ENCODE results near the gene BRIP1. TPM values are rescaled to one million over a fixed set of nuclear protein-coding genes. Genes with fewer than 3 reads are reported as not detected.

Gene BRIP1
- polyA plus RNA-seq, 1 of the 3 experiments (the other 2 are of a cell fraction): 2.0 TPM

DNA sequence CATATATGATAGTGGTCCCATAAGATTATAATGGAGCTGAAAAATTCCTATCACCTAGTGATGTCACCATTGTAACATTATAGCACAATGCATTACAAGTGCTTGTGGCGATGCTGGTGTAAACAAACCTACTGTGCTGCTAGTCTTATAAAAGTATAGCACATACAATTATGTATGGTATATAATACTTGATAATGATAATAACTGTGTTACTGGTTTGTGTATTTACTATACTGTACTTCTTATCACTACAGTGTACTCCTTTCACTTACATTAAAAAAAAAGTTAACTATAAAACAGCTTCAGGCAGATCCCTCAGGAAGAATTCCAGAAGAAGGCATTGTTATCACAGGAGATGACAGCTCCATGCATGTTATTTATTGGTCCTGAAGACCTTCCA is 150.3 kb downstream of the BRIP1 start (continued):
- TF ChIP-seq MXI1 (IDR thresholded peaks at IDR 0.05; ENCODE audit: low read depth, low read length) (no peak), NRF1 (IDR thresholded peaks at IDR 0.05; ENCODE audit: low read depth, low read length) (no peak), JUND (IDR thresholded peaks at IDR 0.05) (no peak)
- TF ChIP-seq, protein P1, sequence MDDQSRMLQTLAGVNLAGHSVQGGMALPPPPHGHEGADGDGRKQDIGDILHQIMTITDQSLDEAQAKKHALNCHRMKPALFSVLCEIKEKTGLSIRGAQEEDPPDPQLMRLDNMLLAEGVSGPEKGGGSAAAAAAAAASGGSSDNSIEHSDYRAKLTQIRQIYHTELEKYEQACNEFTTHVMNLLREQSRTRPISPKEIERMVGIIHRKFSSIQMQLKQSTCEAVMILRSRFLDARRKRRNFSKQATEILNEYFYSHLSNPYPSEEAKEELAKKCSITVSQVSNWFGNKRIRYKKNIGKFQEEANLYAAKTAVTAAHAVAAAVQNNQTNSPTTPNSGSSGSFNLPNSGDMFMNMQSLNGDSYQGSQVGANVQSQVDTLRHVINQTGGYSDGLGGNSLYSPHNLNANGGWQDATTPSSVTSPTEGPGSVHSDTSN (IDR thresholded peaks at IDR 0.05): no peak

DNA sequence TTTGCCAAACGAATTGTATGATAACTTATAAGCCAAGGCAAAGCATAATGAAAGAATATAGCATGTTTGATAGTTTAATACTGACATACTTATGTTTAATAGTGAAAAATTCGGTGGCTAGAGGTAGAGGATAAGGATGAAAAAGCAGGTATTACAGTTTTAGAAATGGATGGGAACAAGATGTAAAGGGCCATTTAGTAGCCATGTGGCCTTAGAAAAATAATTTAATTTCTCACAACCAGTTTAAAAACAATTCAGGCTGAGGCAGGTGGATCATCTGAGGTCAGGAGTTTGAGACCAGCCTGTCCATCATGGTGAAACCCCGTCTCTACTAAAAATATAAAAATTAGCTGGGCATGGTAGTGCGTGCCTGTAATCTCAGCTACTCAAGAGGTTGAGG is 152.8 kb downstream of the BRIP1 start:
- H3K4me1 ChIP-seq (ENCODE audit: control insufficient read depth in 1 of 2, insufficient read depth in 2 of 2, low read depth in 1 of 2, low read length in 1 of 2): no peaks in the 10 kb centered on the region
- H3K9me3 ChIP-seq: peaks cover 5% of the 10 kb centered on the region
- H3K9ac ChIP-seq: no peak overlapping the region
- no peak for TF ChIP-seq GATA2 (CRISPR knock-in tag; IDR thresholded peaks at IDR 0.05)
- TF ChIP-seq RCOR1 (IDR thresholded peaks at IDR 0.05; ENCODE audit: low read length): no peak
- no peak for TF ChIP-seq NFIC (IDR thresholded peaks at IDR 0.05; ENCODE audit: borderline replicate concordance)
- no peak for TF ChIP-seq TAF1 (IDR thresholded peaks at IDR 0.05; ENCODE audit: borderline replicate concordance, low read depth, low read length)
- TF ChIP-seq RAD21 (IDR thresholded peaks at IDR 0.05; ENCODE audit: low read length): no peak
- TF ChIP-seq FOXJ3 (CRISPR knock-in tag; IDR thresholded peaks at IDR 0.05): no peak
- TF ChIP-seq, protein P2, sequence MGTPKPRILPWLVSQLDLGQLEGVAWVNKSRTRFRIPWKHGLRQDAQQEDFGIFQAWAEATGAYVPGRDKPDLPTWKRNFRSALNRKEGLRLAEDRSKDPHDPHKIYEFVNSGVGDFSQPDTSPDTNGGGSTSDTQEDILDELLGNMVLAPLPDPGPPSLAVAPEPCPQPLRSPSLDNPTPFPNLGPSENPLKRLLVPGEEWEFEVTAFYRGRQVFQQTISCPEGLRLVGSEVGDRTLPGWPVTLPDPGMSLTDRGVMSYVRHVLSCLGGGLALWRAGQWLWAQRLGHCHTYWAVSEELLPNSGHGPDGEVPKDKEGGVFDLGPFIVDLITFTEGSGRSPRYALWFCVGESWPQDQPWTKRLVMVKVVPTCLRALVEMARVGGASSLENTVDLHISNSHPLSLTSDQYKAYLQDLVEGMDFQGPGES (IDR thresholded peaks at IDR 0.05; ENCODE audit: low read depth, low read length): no peak
- no peak for TF ChIP-seq CHD2 (IDR thresholded peaks at IDR 0.05; ENCODE audit: low read length, partially characterized antibody)
- no peak overlapping the region for H3K4me3 ChIP-seq (ENCODE audit: low read depth in 2 of 2, low read length in 1 of 2)
- H4K20me1 ChIP-seq (ENCODE audit: insufficient read depth): no peaks in the 10 kb centered on the region
- no peaks in the 10 kb centered on the region for H3K79me2 ChIP-seq (ENCODE audit: insufficient read depth)
- peaks cover 7 to 54% of the 10 kb centered on the region in 2 experiments for H3K36me3 ChIP-seq (replicated peaks in 1 of 2; ENCODE audit: control insufficient read depth in 1 of 2, insufficient read depth in 2 of 2, low read length in 1 of 2)
- ChIA-PET POLR2A (no interaction called here), CTCF (no interaction called here)
- DNase-seq: no peak
- H3K9me2 ChIP-seq: no peaks in the 10 kb centered on the region
- WGBS (ENCODE audit: low lambda C conversion rate): 95% methylated on average over 4 of the region's 4 CpGs
- no peak overlapping the region for H3K27ac ChIP-seq (ENCODE audit: low read depth in 2 of 2, low read length in 1 of 2)
- H3K27me3 ChIP-seq (ENCODE audit: insufficient read depth): no peaks in the 10 kb centered on the region
- no peak overlapping the region for H2AFZ ChIP-seq (ENCODE audit: low read depth)
- no peak overlapping the region for H3K4me2 ChIP-seq
- no peaks in the 10 kb centered on the region for H3F3A ChIP-seq (replicated peaks; ENCODE audit: insufficient read depth)

DNA sequence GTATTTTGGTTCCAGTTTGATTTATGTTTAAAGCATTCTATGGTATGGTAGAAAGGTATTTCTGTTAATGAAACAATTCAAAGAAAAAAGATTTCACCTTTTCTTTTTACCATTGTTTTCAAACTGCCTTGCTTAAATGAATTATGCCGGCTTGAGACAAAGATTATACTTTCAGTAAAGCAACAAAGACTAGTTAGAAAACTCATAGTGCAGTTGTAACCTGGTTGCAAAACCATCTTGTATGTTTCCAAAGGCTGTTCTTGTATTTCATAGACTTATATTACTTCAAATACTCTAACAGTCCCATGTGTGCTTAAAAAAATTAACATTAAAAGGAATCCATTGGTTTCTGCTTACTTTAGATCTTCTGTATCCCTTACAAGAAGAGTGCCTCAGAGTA is 153.8 kb downstream of the BRIP1 start:
- TF ChIP-seq ELF1 (IDR thresholded peaks at IDR 0.05): no peak
- TF ChIP-seq, protein P3, sequence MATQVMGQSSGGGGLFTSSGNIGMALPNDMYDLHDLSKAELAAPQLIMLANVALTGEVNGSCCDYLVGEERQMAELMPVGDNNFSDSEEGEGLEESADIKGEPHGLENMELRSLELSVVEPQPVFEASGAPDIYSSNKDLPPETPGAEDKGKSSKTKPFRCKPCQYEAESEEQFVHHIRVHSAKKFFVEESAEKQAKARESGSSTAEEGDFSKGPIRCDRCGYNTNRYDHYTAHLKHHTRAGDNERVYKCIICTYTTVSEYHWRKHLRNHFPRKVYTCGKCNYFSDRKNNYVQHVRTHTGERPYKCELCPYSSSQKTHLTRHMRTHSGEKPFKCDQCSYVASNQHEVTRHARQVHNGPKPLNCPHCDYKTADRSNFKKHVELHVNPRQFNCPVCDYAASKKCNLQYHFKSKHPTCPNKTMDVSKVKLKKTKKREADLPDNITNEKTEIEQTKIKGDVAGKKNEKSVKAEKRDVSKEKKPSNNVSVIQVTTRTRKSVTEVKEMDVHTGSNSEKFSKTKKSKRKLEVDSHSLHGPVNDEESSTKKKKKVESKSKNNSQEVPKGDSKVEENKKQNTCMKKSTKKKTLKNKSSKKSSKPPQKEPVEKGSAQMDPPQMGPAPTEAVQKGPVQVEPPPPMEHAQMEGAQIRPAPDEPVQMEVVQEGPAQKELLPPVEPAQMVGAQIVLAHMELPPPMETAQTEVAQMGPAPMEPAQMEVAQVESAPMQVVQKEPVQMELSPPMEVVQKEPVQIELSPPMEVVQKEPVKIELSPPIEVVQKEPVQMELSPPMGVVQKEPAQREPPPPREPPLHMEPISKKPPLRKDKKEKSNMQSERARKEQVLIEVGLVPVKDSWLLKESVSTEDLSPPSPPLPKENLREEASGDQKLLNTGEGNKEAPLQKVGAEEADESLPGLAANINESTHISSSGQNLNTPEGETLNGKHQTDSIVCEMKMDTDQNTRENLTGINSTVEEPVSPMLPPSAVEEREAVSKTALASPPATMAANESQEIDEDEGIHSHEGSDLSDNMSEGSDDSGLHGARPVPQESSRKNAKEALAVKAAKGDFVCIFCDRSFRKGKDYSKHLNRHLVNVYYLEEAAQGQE (IDR thresholded peaks at IDR 0.05; ENCODE audit: low read depth, low read length): no peak
- TF ChIP-seq JUND (IDR thresholded peaks at IDR 0.05): no peak
- no peak for TF ChIP-seq NFIC (IDR thresholded peaks at IDR 0.05; ENCODE audit: borderline replicate concordance)
- no peak for TF ChIP-seq GATA2 (CRISPR knock-in tag; IDR thresholded peaks at IDR 0.05)
- no peak for TF ChIP-seq TCF12 (IDR thresholded peaks at IDR 0.05)
- no peak for TF ChIP-seq SIN3A (IDR thresholded peaks at IDR 0.05; ENCODE audit: borderline replicate concordance, low read depth, low read length)
- TF ChIP-seq TEAD4 (IDR thresholded peaks at IDR 0.05; ENCODE audit: borderline replicate concordance, insufficient read depth): no peak
- CTCF ChIA-PET: no interaction called here
- Histone ChIP-seq H3K4me1 (ENCODE audit: control insufficient read depth in 1 of 2, insufficient read depth in 2 of 2, low read depth in 1 of 2, low read length in 1 of 2) (no peaks in the 10 kb centered on the region), H3K9me2 (no peaks in the 10 kb centered on the region), H4K20me1 (ENCODE audit: insufficient read depth) (no peaks in the 10 kb centered on the region), H3K27ac (ENCODE audit: low read depth in 2 of 2, low read length in 1 of 2) (no peak overlapping the region), H2AFZ (ENCODE audit: low read depth) (no peak overlapping the region), H3K4me3 (ENCODE audit: low read depth in 2 of 2, low read length in 1 of 2) (no peak overlapping the region), H3K79me2 (ENCODE audit: insufficient read depth) (no peaks in the 10 kb centered on the region), H3K4me2 (no peak overlapping the region), H3K9me3 (no peaks in the 10 kb centered on the region), H3K27me3 (ENCODE audit: insufficient read depth) (no peaks in the 10 kb centered on the region), H3F3A (replicated peaks; ENCODE audit: insufficient read depth) (no peaks in the 10 kb centered on the region), H3K36me3 (replicated peaks in 1 of 2; ENCODE audit: control insufficient read depth in 1 of 2, insufficient read depth in 2 of 2, low read length in 1 of 2) (peaks cover 3 to 55% of the 10 kb centered on the region in 2 experiments), H3K9ac (no peak overlapping the region)
- POLR2A ChIA-PET: no interaction called here
- DNase-seq: no peak
- 100% methylated on average over 1 of the region's 1 CpG for WGBS (ENCODE audit: low lambda C conversion rate)

Data from SK-N-SH (cell line).